HEK293 (cell line): ENCODE results near the gene CENPM.

Experiments
- CTCF ChIA-PET: fragments of 350-600 bp; formaldehyde crosslinking; extraction: SDS; loops from one replicate; lab custom pipeline; 2021; ENCODE audit warnings: antibody characterized with exemption; lab: Yijun Ruan, JAX
- POLR2A ChIA-PET: fragments of 300-600 bp; formaldehyde crosslinking; extraction: SDS; loops from one replicate; lab custom pipeline; 2020; ENCODE audit warnings: antibody characterized with exemption, inconsistent platforms; lab: Yijun Ruan, JAX
- H3K27ac ChIP-seq: fragments of 200-500 bp; sonication (Bioruptor generic); 2 replicates; pipeline ENCODE4 v1.5.1; 2014; ENCODE audit warnings: low read depth, low read length, control low read depth, inconsistent platforms; ENCODE audit errors: extremely low read depth
- H3K36me3 ChIP-seq, 2 experiments: fragments of 200-500 bp in 1 of 2; sonication (Bioruptor generic) in 1 of 2; 1 replicate in 1 of 2; 2 replicates in 1 of 2; pipeline ENCODE4 v1.5.1; 2014 to 2017; ENCODE audit warnings: inconsistent platforms in 2 of 2, low read length in 2 of 2; ENCODE audit not compliant: control insufficient read depth in 2 of 2, insufficient read depth in 1 of 2
- H3K4me1 ChIP-seq: fragments of 200-500 bp; sonication (Bioruptor generic); 2 replicates; pipeline ENCODE4 v1.5.1; 2014; ENCODE audit warnings: mild to moderate bottlenecking, low read length, inconsistent platforms; ENCODE audit not compliant: control insufficient read depth, insufficient read depth
- H3K4me3 ChIP-seq: 2 replicates; pipeline ENCODE4 v1.5.1; 2011; ENCODE audit warnings: low read depth, mild to moderate bottlenecking, control low read depth, low read length, moderate library complexity
- H3K9me3 ChIP-seq: fragments of 200-500 bp; sonication (Bioruptor generic); 2 replicates; pipeline ENCODE4 v1.5.1; 2014; ENCODE audit warnings: low read depth, low read length, inconsistent platforms; ENCODE audit not compliant: control insufficient read depth, insufficient read depth
- BCL6B ChIP-seq: fragments of 450-650 bp; formaldehyde crosslinking; IDR thresholded peaks from 2 replicates; pipeline ENCODE4 v1.5.1; 2017; ENCODE audit warnings: missing biosample characterization, missing genetic modification characterization
- FEZF1 ChIP-seq: fragments of 450-650 bp; formaldehyde crosslinking; IDR thresholded peaks from 2 replicates; pipeline ENCODE4 v1.5.1; 2016; ENCODE audit warnings: missing biosample characterization, missing genetic modification characterization
- GLI2 ChIP-seq: fragments of 450-650 bp; formaldehyde crosslinking; IDR thresholded peaks from 2 replicates; pipeline ENCODE4; 2017; ENCODE audit warnings: missing biosample characterization, missing genetic modification characterization, low read depth, borderline replicate concordance
- PRDM2 ChIP-seq: fragments of 450-650 bp; formaldehyde crosslinking; IDR thresholded peaks from 2 replicates; pipeline ENCODE4 v1.5.1; 2016; ENCODE audit warnings: missing biosample characterization, missing genetic modification characterization, borderline replicate concordance
- REPIN1 ChIP-seq: fragments of 450-650 bp; formaldehyde crosslinking; IDR thresholded peaks from 2 replicates; pipeline ENCODE4 v1.5.1; 2017; ENCODE audit warnings: missing biosample characterization, missing genetic modification characterization, low read depth
- SCRT2 ChIP-seq: fragments of 450-650 bp; formaldehyde crosslinking; IDR thresholded peaks from 2 replicates; pipeline ENCODE4 v1.5.1; 2016; ENCODE audit warnings: missing biosample characterization, missing genetic modification characterization
- WT1 ChIP-seq: fragments of 450-650 bp; formaldehyde crosslinking; IDR thresholded peaks from 2 replicates; pipeline ENCODE4 v1.5.1; 2016; ENCODE audit warnings: missing biosample characterization, missing genetic modification characterization
- ZIC2 ChIP-seq: fragments of 450-650 bp; formaldehyde crosslinking; IDR thresholded peaks from 2 replicates; pipeline ENCODE4 v1.5.1; 2016; ENCODE audit warnings: missing biosample characterization, missing genetic modification characterization
- ZNF155 ChIP-seq: fragments of 450-650 bp; formaldehyde crosslinking; IDR thresholded peaks from 2 replicates; pipeline ENCODE4 v1.5.1; 2016; ENCODE audit warnings: missing biosample characterization, missing genetic modification characterization
- ZNF366 ChIP-seq: fragments of 450-650 bp; formaldehyde crosslinking; conservative IDR thresholded peaks from 2 replicates; pipeline ENCODE4 v1.5.1; 2016; ENCODE audit warnings: missing biosample characterization, missing genetic modification characterization
- ZNF48 ChIP-seq: fragments of 450-650 bp; formaldehyde crosslinking; IDR thresholded peaks from 2 replicates; pipeline ENCODE4 v1.5.1; 2016; ENCODE audit warnings: missing biosample characterization, missing genetic modification characterization
- ZNF521 ChIP-seq: fragments of 450-650 bp; formaldehyde crosslinking; IDR thresholded peaks from 2 replicates; pipeline ENCODE4 v1.5.1; 2017; ENCODE audit warnings: missing biosample characterization, mild to moderate bottlenecking, missing genetic modification characterization
- ZNF623 ChIP-seq: fragments of 450-650 bp; formaldehyde crosslinking; IDR thresholded peaks from 2 replicates; pipeline ENCODE4 v1.5.1; 2016; ENCODE audit warnings: missing biosample characterization, missing genetic modification characterization
- ZNF660 ChIP-seq: fragments of 450-650 bp; IDR thresholded peaks from 2 replicates; pipeline ENCODE4 v1.5.1; 2018; ENCODE audit warnings: missing biosample characterization, mild to moderate bottlenecking, missing genetic modification characterization
- ZNF664 ChIP-seq: fragments of 450-650 bp; formaldehyde crosslinking; IDR thresholded peaks from 2 replicates; pipeline ENCODE4 v1.5.1; 2016; ENCODE audit warnings: missing biosample characterization, missing genetic modification characterization
- ZNF76 ChIP-seq: fragments of 450-650 bp; formaldehyde crosslinking; IDR thresholded peaks from 2 replicates; pipeline ENCODE4; 2016; ENCODE audit warnings: low read depth, missing biosample characterization, missing genetic modification characterization, borderline replicate concordance
- TF ChIP-seq, protein P1 (sequence below): fragments of 450-650 bp; formaldehyde crosslinking; conservative IDR thresholded peaks from 2 replicates; pipeline ENCODE4 v1.5.1; 2016; ENCODE audit warnings: low read depth, missing biosample characterization, missing genetic modification characterization
- TF ChIP-seq, protein P2 (sequence below): fragments of 450-650 bp; formaldehyde crosslinking; IDR thresholded peaks from 2 replicates; pipeline ENCODE4 v1.5.1; 2016; ENCODE audit warnings: missing biosample characterization, missing genetic modification characterization

CENPM gene

DNA sequence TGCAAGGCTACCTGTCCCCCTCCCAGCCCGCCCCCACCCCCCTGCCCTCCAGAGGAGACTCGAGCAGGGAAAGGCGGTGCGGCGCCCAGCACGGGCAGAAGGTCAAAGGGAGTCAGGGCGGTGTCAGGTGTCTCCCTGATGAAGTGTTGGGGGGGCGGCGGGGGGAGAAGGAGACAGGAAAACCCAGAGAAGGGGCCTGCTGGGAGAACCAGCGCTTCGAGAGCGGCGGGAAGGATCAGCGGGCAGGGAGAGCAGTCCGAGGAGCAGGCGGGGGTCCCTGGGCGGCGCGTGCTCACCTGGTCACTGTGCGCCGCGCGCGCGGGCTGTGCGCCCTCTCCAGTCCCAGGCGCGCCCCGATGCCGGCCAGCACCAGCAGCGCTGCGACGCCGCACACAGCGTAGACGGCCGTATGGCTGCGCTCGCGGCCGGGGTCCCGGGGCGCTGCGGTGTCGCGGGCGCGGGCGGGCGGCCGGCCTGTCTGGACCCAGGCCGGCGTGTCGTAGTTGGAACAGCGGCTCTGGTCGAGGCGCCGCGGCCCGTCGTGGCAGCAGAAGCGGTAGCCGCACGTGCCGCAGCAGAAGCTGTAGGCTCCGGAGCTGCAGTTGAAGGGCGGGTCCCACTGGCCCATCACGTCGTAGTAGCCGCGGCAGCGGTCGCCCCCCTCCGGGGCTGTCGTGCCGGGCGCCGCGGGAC is 33.0 kb downstream of the CENPM start:
- POLR2A ChIA-PET, result interaction anchor here (0.8 to 1.7 kb wide), 5 partner anchors 11 to 113 kb away, joined by 3 to 6 read pairs (median 4); partner anchors contain the start of genes CCDC134, CENPM and SREBF2
- H3K9me3 ChIP-seq, result no peaks in the 10 kb centered on the region
- H3K4me1 ChIP-seq, result peaks cover 6% of the 10 kb centered on the region
- H3K4me3 ChIP-seq, result peak overlapping the region; percentile 23
- peak overlapping the region; percentile 68; the same call in 1 of the 2 replicates for H3K27ac ChIP-seq
- peaks cover 0 to 6% of the 10 kb centered on the region in 2 experiments; a peak in 1 of 3 replicates for H3K36me3 ChIP-seq
- TF ChIP-seq WT1 (tag by site-specific recombination), result peak; percentile 64; the same call in 1 of the 2 replicates
- no peak for TF ChIP-seq GLI2 (tag by site-specific recombination)
- no peak for TF ChIP-seq ZNF660 (tag by site-specific recombination)
- TF ChIP-seq, protein P1, sequence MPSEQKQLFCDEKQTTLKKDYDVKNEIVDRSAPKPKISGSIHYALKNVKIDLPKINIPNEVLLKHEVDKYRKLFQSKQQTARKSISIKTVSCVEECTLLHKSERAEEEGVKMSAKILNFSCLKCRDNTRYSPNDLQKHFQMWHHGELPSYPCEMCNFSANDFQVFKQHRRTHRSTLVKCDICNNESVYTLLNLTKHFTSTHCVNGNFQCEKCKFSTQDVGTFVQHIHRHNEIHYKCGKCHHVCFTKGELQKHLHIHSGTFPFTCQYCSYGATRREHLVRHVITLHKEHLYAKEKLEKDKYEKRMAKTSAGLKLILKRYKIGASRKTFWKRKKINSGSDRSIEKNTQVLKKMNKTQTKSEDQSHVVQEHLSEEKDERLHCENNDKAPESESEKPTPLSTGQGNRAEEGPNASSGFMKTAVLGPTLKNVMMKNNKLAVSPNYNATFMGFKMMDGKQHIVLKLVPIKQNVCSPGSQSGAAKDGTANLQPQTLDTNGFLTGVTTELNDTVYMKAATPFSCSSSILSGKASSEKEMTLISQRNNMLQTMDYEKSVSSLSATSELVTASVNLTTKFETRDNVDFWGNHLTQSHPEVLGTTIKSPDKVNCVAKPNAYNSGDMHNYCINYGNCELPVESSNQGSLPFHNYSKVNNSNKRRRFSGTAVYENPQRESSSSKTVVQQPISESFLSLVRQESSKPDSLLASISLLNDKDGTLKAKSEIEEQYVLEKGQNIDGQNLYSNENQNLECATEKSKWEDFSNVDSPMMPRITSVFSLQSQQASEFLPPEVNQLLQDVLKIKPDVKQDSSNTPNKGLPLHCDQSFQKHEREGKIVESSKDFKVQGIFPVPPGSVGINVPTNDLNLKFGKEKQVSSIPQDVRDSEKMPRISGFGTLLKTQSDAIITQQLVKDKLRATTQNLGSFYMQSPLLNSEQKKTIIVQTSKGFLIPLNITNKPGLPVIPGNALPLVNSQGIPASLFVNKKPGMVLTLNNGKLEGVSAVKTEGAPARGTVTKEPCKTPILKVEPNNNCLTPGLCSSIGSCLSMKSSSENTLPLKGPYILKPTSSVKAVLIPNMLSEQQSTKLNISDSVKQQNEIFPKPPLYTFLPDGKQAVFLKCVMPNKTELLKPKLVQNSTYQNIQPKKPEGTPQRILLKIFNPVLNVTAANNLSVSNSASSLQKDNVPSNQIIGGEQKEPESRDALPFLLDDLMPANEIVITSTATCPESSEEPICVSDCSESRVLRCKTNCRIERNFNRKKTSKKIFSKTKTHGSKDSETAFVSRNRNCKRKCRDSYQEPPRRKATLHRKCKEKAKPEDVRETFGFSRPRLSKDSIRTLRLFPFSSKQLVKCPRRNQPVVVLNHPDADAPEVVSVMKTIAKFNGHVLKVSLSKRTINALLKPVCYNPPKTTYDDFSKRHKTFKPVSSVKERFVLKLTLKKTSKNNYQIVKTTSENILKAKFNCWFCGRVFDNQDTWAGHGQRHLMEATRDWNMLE, result no peak
- TF ChIP-seq ZNF623 (tag by site-specific recombination), result no peak
- TF ChIP-seq, all 188 proteins: peak for 1
- CTCF ChIA-PET, result interaction anchor here (0.9 kb wide), 2 partner anchors 24 to 248 kb away, joined by 3 read pairs; no protein-coding TSS in a partner anchor

- ChIA-PET POLR2A (interaction anchor here (0.9 to 1.4 kb wide), 2 partner anchors 33 to 112 kb away, joined by 3 to 4 read pairs; partner anchors contain the start of genes CCDC134 and CENPM), CTCF (interaction anchor here (0.7 to 1.0 kb wide), 2 partner anchors 13 to 246 kb away, joined by 3 to 6 read pairs; no protein-coding TSS in a partner anchor)
- peaks cover 5% of the 10 kb centered on the region for H3K4me1 ChIP-seq
- no peaks in the 10 kb centered on the region for H3K9me3 ChIP-seq
- no peak overlapping the region for H3K27ac ChIP-seq
- no peak overlapping the region for H3K4me3 ChIP-seq
- peaks cover 0 to 6% of the 10 kb centered on the region in 2 experiments; a peak in 1 of 3 replicates for H3K36me3 ChIP-seq
- TF ChIP-seq ZNF366 (no peak), ZNF76 (no peak), ZNF664 (tag by site-specific recombination) (no peak), FEZF1 (tag by site-specific recombination) (no peak), REPIN1 (tag by site-specific recombination) (no peak), PRDM2 (tag by site-specific recombination) (no peak), BCL6B (tag by site-specific recombination) (no peak), ZIC2 (tag by site-specific recombination) (no peak), ZNF48 (tag by site-specific recombination) (no peak), SCRT2 (tag by site-specific recombination) (peak; percentile 96), ZNF521 (no peak), ZNF155 (tag by site-specific recombination) (no peak)
- TF ChIP-seq, protein P2, sequence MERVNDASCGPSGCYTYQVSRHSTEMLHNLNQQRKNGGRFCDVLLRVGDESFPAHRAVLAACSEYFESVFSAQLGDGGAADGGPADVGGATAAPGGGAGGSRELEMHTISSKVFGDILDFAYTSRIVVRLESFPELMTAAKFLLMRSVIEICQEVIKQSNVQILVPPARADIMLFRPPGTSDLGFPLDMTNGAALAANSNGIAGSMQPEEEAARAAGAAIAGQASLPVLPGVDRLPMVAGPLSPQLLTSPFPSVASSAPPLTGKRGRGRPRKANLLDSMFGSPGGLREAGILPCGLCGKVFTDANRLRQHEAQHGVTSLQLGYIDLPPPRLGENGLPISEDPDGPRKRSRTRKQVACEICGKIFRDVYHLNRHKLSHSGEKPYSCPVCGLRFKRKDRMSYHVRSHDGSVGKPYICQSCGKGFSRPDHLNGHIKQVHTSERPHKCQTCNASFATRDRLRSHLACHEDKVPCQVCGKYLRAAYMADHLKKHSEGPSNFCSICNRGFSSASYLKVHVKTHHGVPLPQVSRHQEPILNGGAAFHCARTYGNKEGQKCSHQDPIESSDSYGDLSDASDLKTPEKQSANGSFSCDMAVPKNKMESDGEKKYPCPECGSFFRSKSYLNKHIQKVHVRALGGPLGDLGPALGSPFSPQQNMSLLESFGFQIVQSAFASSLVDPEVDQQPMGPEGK (tag by site-specific recombination), result peak; percentile 25; the same call in 1 of the 2 replicates
Measured at GRCh38 chr22:41913040-41913719, 33.8 kb downstream of the CENPM start.
